ENCODE measurements around the gene FER.

Gene FER

DNA sequence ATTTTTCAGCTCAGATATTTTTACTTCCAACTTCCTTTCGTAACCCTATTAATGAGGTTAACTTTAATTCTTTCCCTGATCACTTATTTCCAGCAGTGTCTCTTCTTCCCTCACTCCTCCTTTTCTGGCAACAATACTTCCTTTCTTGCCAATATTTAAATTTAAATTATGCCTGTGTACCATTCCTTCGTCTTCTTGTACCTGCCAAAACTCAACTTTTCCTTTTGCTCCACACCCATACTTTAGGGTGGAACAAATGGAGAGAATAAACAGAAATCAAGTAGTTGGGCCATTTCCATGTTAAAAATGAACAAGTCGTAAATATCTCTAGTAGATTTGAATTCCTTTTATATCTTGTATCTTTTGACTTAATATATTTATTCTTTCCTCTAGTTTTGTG, 66.0 kb downstream of the FER start:
- ChIA-PET POLR2A (no interaction called here), CTCF (no interaction called here)
- Histone ChIP-seq H3K27ac (ENCODE audit: extremely low read depth, low read depth, low read length) (no peak overlapping the region), H3K4me3 (ENCODE audit: low read depth, low read length) (no peak overlapping the region), H3K9me3 (ENCODE audit: control insufficient read depth, insufficient read depth, low read depth, low read length) (no peaks in the 10 kb centered on the region), H3K4me1 (ENCODE audit: control insufficient read depth, insufficient read depth, low read length) (no peaks in the 10 kb centered on the region), H3K36me3 (ENCODE audit: control insufficient read depth in 2 of 2, insufficient read depth in 1 of 2, low read length in 2 of 2) (no peaks in the 10 kb centered on the region)
- TF ChIP-seq ZNF302 (tag by site-specific recombination; IDR thresholded peaks at IDR 0.05; ENCODE audit: low read depth) = no peak
- TF ChIP-seq, protein P1, sequence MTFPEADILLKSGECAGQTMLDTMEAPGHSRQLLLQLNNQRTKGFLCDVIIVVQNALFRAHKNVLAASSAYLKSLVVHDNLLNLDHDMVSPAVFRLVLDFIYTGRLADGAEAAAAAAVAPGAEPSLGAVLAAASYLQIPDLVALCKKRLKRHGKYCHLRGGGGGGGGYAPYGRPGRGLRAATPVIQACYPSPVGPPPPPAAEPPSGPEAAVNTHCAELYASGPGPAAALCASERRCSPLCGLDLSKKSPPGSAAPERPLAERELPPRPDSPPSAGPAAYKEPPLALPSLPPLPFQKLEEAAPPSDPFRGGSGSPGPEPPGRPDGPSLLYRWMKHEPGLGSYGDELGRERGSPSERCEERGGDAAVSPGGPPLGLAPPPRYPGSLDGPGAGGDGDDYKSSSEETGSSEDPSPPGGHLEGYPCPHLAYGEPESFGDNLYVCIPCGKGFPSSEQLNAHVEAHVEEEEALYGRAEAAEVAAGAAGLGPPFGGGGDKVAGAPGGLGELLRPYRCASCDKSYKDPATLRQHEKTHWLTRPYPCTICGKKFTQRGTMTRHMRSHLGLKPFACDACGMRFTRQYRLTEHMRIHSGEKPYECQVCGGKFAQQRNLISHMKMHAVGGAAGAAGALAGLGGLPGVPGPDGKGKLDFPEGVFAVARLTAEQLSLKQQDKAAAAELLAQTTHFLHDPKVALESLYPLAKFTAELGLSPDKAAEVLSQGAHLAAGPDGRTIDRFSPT (tag by site-specific recombination; IDR thresholded peaks at IDR 0.05) = no peak
- TF ChIP-seq, protein P2, sequence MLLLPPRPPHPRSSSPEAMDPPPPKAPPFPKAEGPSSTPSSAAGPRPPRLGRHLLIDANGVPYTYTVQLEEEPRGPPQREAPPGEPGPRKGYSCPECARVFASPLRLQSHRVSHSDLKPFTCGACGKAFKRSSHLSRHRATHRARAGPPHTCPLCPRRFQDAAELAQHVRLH (tag by site-specific recombination; IDR thresholded peaks at IDR 0.05) = no peak
- TF ChIP-seq YY1 (tag by site-specific recombination; IDR thresholded peaks at IDR 0.05) = no peak
- no peak for TF ChIP-seq ZNF175 (tag by site-specific recombination; IDR thresholded peaks at IDR 0.05)
- no peak for TF ChIP-seq YY2 (tag by site-specific recombination; IDR thresholded peaks at IDR 0.05)
- no peak for TF ChIP-seq ZNF341 (tag by site-specific recombination; IDR thresholded peaks at IDR 0.05; ENCODE audit: low read depth)

DNA sequence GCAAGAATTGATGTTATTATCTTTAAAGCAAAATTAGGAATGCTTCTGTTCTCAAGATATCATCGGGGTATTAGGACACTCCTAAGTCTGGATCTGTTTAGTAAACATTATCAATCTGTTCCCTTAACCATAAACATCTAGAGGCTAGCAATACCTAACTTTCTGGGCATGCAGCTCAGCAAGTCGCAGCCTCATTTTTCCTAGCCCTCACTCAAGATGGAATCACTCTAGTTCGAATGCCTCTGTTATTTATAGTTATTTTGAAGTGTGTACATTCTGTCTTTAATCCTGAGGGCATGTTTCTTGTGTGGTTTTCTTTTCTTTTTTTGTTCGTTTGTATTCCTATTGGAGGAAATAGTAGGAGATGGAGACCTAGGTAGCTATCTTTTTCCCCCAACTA, 66.9 kb downstream of the FER start:
- ChIA-PET CTCF (no interaction called here), POLR2A (no interaction called here)
- H3K27ac ChIP-seq (ENCODE audit: extremely low read depth, low read depth, low read length) = no peak overlapping the region
- no peaks in the 10 kb centered on the region for H3K4me1 ChIP-seq (ENCODE audit: control insufficient read depth, insufficient read depth, low read length)
- no peaks in the 10 kb centered on the region for H3K9me3 ChIP-seq (ENCODE audit: control insufficient read depth, insufficient read depth, low read depth, low read length)
- no peak for TF ChIP-seq HOXC10 (CRISPR knock-in tag; IDR thresholded peaks at IDR 0.05)
- no peak for TF ChIP-seq MZF1 (tag by site-specific recombination; IDR thresholded peaks at IDR 0.05; ENCODE audit: borderline replicate concordance)
- no peak for TF ChIP-seq ZNF302 (tag by site-specific recombination; IDR thresholded peaks at IDR 0.05; ENCODE audit: low read depth)
- TF ChIP-seq ZNF114 (tag by site-specific recombination; IDR thresholded peaks at IDR 0.05) = no peak
- TF ChIP-seq ZNF48 (tag by site-specific recombination; IDR thresholded peaks at IDR 0.05) = no peak
- TF ChIP-seq EGR2 (tag by site-specific recombination; IDR thresholded peaks at IDR 0.05; ENCODE audit: low read depth) = no peak
- TF ChIP-seq SCRT1 (tag by site-specific recombination; IDR thresholded peaks at IDR 0.05; ENCODE audit: borderline replicate concordance) = no peak
- TF ChIP-seq ZNF600 (tag by site-specific recombination; IDR thresholded peaks at IDR 0.05) = no peak
- H3K4me3 ChIP-seq (ENCODE audit: low read depth, low read length) = no peak overlapping the region
- no peaks in the 10 kb centered on the region for H3K36me3 ChIP-seq (ENCODE audit: control insufficient read depth in 2 of 2, insufficient read depth in 1 of 2, low read length in 2 of 2)

DNA sequence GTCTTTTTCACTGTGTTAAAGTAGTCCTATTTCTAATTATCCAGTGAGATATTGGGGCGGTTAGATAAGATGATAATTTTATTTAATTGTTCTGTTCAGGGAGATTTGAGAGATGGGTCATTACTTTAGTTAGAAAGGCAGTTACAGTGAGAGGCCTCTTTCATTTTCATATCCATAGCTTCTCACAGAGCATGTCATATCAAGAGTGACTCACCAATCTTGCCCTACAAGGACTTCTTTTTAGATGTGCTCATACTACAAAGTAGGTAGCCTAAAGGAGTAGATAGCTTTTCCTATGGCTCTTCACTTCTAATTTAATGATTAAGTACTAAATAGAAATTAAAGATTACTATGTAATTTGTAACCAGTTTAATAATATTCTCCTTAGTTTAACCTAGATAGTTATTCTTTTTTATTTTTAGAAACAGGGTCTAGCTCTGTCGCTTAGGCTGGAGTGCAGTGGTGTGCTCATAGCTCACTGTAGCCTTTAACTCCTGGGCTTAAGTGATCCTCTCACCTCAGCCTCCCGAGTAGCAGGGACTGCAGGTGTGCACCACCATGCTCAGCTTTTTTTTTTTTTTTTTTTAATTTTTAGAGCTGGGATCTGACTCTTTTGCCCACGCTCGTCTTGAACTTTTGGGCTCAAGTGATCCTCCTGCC, 71.0 kb downstream of the FER start:
- Histone ChIP-seq H3K9me3 (ENCODE audit: control insufficient read depth, insufficient read depth, low read depth, low read length) (no peaks in the 10 kb centered on the region), H3K27ac (ENCODE audit: extremely low read depth, low read depth, low read length) (no peak overlapping the region), H3K4me1 (ENCODE audit: control insufficient read depth, insufficient read depth, low read length) (no peaks in the 10 kb centered on the region), H3K36me3 (ENCODE audit: control insufficient read depth in 2 of 2, insufficient read depth in 1 of 2, low read length in 2 of 2) (no peaks in the 10 kb centered on the region), H3K4me3 (ENCODE audit: low read depth, low read length) (no peak overlapping the region)
- POLR2A ChIA-PET = interaction anchor here (0.6 kb wide), 1 partner anchor 369 kb away, joined by 3 read pairs; no protein-coding TSS in a partner anchor
- TF ChIP-seq ZNF350 (tag by site-specific recombination; IDR thresholded peaks at IDR 0.05) = no peak
- no peak for TF ChIP-seq HOXD13 (CRISPR knock-in tag; IDR thresholded peaks at IDR 0.05; ENCODE audit: borderline replicate concordance)
- no peak for TF ChIP-seq ZNF146 (tag by site-specific recombination; IDR thresholded peaks at IDR 0.05)
- no peak for TF ChIP-seq HOXC10 (CRISPR knock-in tag; IDR thresholded peaks at IDR 0.05)
- no peak for TF ChIP-seq ZNF626 (tag by site-specific recombination; IDR thresholded peaks at IDR 0.05)
- TF ChIP-seq, protein P3, sequence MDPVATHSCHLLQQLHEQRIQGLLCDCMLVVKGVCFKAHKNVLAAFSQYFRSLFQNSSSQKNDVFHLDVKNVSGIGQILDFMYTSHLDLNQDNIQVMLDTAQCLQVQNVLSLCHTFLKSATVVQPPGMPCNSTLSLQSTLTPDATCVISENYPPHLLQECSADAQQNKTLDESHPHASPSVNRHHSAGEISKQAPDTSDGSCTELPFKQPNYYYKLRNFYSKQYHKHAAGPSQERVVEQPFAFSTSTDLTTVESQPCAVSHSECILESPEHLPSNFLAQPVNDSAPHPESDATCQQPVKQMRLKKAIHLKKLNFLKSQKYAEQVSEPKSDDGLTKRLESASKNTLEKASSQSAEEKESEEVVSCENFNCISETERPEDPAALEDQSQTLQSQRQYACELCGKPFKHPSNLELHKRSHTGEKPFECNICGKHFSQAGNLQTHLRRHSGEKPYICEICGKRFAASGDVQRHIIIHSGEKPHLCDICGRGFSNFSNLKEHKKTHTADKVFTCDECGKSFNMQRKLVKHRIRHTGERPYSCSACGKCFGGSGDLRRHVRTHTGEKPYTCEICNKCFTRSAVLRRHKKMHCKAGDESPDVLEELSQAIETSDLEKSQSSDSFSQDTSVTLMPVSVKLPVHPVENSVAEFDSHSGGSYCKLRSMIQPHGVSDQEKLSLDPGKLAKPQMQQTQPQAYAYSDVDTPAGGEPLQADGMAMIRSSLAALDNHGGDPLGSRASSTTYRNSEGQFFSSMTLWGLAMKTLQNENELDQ (tag by site-specific recombination; IDR thresholded peaks at IDR 0.05; ENCODE audit: low read depth) = no peak
- TF ChIP-seq, protein P4, sequence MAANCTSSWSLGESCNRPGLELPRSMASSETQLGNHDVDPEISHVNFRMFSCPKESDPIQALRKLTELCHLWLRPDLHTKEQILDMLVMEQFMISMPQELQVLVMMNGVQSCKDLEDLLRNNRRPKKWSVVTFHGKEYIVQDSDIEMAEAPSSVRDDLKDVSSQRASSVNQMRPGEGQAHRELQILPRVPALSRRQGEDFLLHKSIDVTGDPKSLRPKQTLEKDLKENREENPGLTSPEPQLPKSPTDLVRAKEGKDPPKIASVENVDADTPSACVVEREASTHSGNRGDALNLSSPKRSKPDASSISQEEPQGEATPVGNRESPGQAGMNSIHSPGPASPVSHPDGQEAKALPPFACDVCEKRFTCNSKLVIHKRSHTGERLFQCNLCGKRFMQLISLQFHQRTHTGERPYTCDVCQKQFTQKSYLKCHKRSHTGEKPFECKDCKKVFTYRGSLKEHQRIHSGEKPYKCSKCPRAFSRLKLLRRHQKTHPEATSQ (tag by site-specific recombination; IDR thresholded peaks at IDR 0.05) = no peak
- TF ChIP-seq ZNF121 (tag by site-specific recombination; IDR thresholded peaks at IDR 0.05) = no peak
- no peak for TF ChIP-seq ZNF777 (tag by site-specific recombination; IDR thresholded peaks at IDR 0.05; ENCODE audit: borderline replicate concordance)
- TF ChIP-seq, protein P5, sequence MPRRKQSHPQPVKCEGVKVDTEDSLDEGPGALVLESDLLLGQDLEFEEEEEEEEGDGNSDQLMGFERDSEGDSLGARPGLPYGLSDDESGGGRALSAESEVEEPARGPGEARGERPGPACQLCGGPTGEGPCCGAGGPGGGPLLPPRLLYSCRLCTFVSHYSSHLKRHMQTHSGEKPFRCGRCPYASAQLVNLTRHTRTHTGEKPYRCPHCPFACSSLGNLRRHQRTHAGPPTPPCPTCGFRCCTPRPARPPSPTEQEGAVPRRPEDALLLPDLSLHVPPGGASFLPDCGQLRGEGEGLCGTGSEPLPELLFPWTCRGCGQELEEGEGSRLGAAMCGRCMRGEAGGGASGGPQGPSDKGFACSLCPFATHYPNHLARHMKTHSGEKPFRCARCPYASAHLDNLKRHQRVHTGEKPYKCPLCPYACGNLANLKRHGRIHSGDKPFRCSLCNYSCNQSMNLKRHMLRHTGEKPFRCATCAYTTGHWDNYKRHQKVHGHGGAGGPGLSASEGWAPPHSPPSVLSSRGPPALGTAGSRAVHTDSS (tag by site-specific recombination; IDR thresholded peaks at IDR 0.05) = no peak
- CTCF ChIA-PET = interaction anchor here (0.7 kb wide), 1 partner anchor 224 kb away, joined by 3 read pairs; no protein-coding TSS in a partner anchor
